Mesendoderm (in vitro differentiated cells): ENCODE results near the gene SLC6A16.

ENCODE experiments used
- DNase-seq: peaks from one replicate; pipeline ENCODE4 v3.0.0; 2013
- H2AK5ac ChIP-seq: 2 replicates; pipeline ENCODE4 v1.6.1; 2013; ENCODE audit warnings: low read length, inconsistent platforms
- H2BK120ac ChIP-seq: 2 replicates; pipeline ENCODE4 v1.6.1; 2013; ENCODE audit warnings: low read depth, mild to moderate bottlenecking, low read length, moderate library complexity, mixed read lengths
- H2BK15ac ChIP-seq: replicated peaks from 2 replicates; pipeline ENCODE4 v1.6.1; 2013; ENCODE audit warnings: low read depth, mild to moderate bottlenecking, moderate library complexity
- H2BK5ac ChIP-seq: 2 replicates; pipeline ENCODE4 v1.6.1; 2013; ENCODE audit warnings: low read length, inconsistent platforms
- H3K18ac ChIP-seq: 2 replicates; pipeline ENCODE4 v1.6.1; 2013; ENCODE audit warnings: mild to moderate bottlenecking, low read length, mixed read lengths
- H3K23ac ChIP-seq: one replicate; pipeline ENCODE4 v1.6.1; 2013; ENCODE audit warnings: low read length
- H3K27ac ChIP-seq: 2 replicates; pipeline ENCODE4 v1.5.1; 2013; ENCODE audit warnings: low read depth, mild to moderate bottlenecking, inconsistent platforms, low read length, moderate library complexity
- H3K27me3 ChIP-seq: 2 replicates; pipeline ENCODE4 v1.6.1; 2013; ENCODE audit warnings: low read length, control low read depth, mild to moderate bottlenecking, inconsistent platforms; ENCODE audit not compliant: insufficient read depth, poor library complexity
- H3K36me3 ChIP-seq: 2 replicates; pipeline ENCODE4 v1.6.1; 2013; ENCODE audit warnings: low read length, inconsistent platforms; ENCODE audit not compliant: control insufficient read depth, insufficient read depth
- H3K4ac ChIP-seq: one replicate; pipeline ENCODE4 v1.6.1; 2013; ENCODE audit warnings: low read depth, mild to moderate bottlenecking, low read length, moderate library complexity
- H3K4me1 ChIP-seq: 2 replicates; pipeline ENCODE4 v1.6.1; 2013; ENCODE audit warnings: low read depth, low read length, inconsistent platforms; ENCODE audit not compliant: control insufficient read depth
- H3K4me2 ChIP-seq: 2 replicates; pipeline ENCODE4 v1.6.1; 2013; ENCODE audit warnings: low read length
- H3K4me3 ChIP-seq: 2 replicates; pipeline ENCODE4 v1.5.1; 2013; ENCODE audit warnings: mild to moderate bottlenecking, low read length
- H3K56ac ChIP-seq: one replicate; pipeline ENCODE4 v1.6.1; 2013; ENCODE audit warnings: low read length
- H3K79me1 ChIP-seq: 2 replicates; pipeline ENCODE4 v1.6.1; 2013; ENCODE audit warnings: low read length, inconsistent platforms
- H3K79me2 ChIP-seq: 2 replicates; pipeline ENCODE4 v1.6.1; 2013; ENCODE audit warnings: mild to moderate bottlenecking, low read length; ENCODE audit not compliant: control insufficient read depth, insufficient read depth
- H3K9ac ChIP-seq: 2 replicates; pipeline ENCODE4 v1.6.1; 2013; ENCODE audit warnings: low read length, inconsistent platforms
- H4K5ac ChIP-seq: one replicate; pipeline ENCODE4 v1.6.1; 2013; ENCODE audit warnings: low read length
- H4K8ac ChIP-seq: one replicate; pipeline ENCODE4 v1.6.1; 2013; ENCODE audit warnings: low read depth, mild to moderate bottlenecking, control low read depth, low read length, moderate library complexity
- WGBS: extraction: QIAGEN DNeasy Blood & Tissue Kit; methylation state at CpG from one replicate; pipeline ENCODE4 v1.1.7; 2013; ENCODE audit warnings: low lambda C conversion rate, missing lambda C conversion rate; ENCODE audit not compliant: insufficient coverage; ENCODE audit errors: extremely low coverage; 5-methylcytosine and 5-hydroxymethylcytosine counted together

Gene SLC6A16

GRCh38 chr19:49261602-49262001 is 63.4 kb downstream of the SLC6A16 start:
- no peak overlapping the region for H3K4me3 ChIP-seq
- H3K18ac ChIP-seq = no peak overlapping the region
- no peak overlapping the region for H4K5ac ChIP-seq
- H2BK5ac ChIP-seq = no peak overlapping the region
- no peak overlapping the region for H4K8ac ChIP-seq
- H3K9ac ChIP-seq = no peak overlapping the region
- no peak overlapping the region for H3K4me2 ChIP-seq
- H3K79me2 ChIP-seq = no peaks in the 10 kb centered on the region
- H2BK15ac ChIP-seq = no peak overlapping the region
- H3K4ac ChIP-seq = no peak overlapping the region
- H3K27ac ChIP-seq = no peak overlapping the region
- no peak overlapping the region for H3K23ac ChIP-seq
- no peak overlapping the region for H2BK120ac ChIP-seq
- H2AK5ac ChIP-seq = no peak overlapping the region
- H3K36me3 ChIP-seq = no peaks in the 10 kb centered on the region
- DNase-seq = no peak
- no peaks in the 10 kb centered on the region for H3K27me3 ChIP-seq
- H3K4me1 ChIP-seq = no peaks in the 10 kb centered on the region
- H3K56ac ChIP-seq = no peak overlapping the region
- H3K79me1 ChIP-seq = no peaks in the 10 kb centered on the region

- H3K23ac ChIP-seq = no peak overlapping the region
- no peak overlapping the region for H3K9ac ChIP-seq
- H3K27ac ChIP-seq = no peak overlapping the region
- WGBS = no CpG with 5 or more reads among the region's 3 CpGs
- no peak overlapping the region for H2BK5ac ChIP-seq
- no peak overlapping the region for H3K4ac ChIP-seq
- no peaks in the 10 kb centered on the region for H3K27me3 ChIP-seq
- no peaks in the 10 kb centered on the region for H3K4me1 ChIP-seq
- H4K5ac ChIP-seq = no peak overlapping the region
- H2BK120ac ChIP-seq = no peak overlapping the region
- no peak overlapping the region for H3K4me3 ChIP-seq
- no peaks in the 10 kb centered on the region for H3K79me1 ChIP-seq
- no peak overlapping the region for H4K8ac ChIP-seq
- H3K18ac ChIP-seq = no peak overlapping the region
- no peaks in the 10 kb centered on the region for H3K36me3 ChIP-seq
- no peak for DNase-seq
- no peak overlapping the region for H3K56ac ChIP-seq
- no peaks in the 10 kb centered on the region for H3K79me2 ChIP-seq
- no peak overlapping the region for H2BK15ac ChIP-seq
- H3K4me2 ChIP-seq = no peak overlapping the region
- H2AK5ac ChIP-seq = no peak overlapping the region
These were observed 68.3 kb downstream of the SLC6A16 start for GRCh38 chr19:49256691-49257090.

- H3K79me2 ChIP-seq = no peaks in the 10 kb centered on the region
- H3K18ac ChIP-seq = no peak overlapping the region
- no peak overlapping the region for H3K27ac ChIP-seq
- no peaks in the 10 kb centered on the region for H3K79me1 ChIP-seq
- H3K23ac ChIP-seq = no peak overlapping the region
- DNase-seq = no peak
- no peaks in the 10 kb centered on the region for H3K36me3 ChIP-seq
- no peak overlapping the region for H2BK120ac ChIP-seq
- no peak overlapping the region for H3K9ac ChIP-seq
- H4K8ac ChIP-seq = no peak overlapping the region
- no peak overlapping the region for H4K5ac ChIP-seq
- no peaks in the 10 kb centered on the region for H3K4me1 ChIP-seq
- H3K56ac ChIP-seq = no peak overlapping the region
- no peak overlapping the region for H3K4ac ChIP-seq
- H2BK15ac ChIP-seq = no peak overlapping the region
- WGBS = no CpG with 5 or more reads among the region's 10 CpGs
- no peak overlapping the region for H3K4me2 ChIP-seq
- no peak overlapping the region for H2BK5ac ChIP-seq
- no peaks in the 10 kb centered on the region for H3K27me3 ChIP-seq
- H2AK5ac ChIP-seq = no peak overlapping the region
- no peak overlapping the region for H3K4me3 ChIP-seq
These were observed 69.3 kb downstream of the SLC6A16 start for GRCh38 chr19:49255674-49256073.

GRCh38 chr19:49249933-49250332 is 75.1 kb downstream of the SLC6A16 start:
- H3K4me2 ChIP-seq = no peak overlapping the region
- no peak overlapping the region for H3K18ac ChIP-seq
- no peaks in the 10 kb centered on the region for H3K36me3 ChIP-seq
- H3K9ac ChIP-seq = no peak overlapping the region
- H4K8ac ChIP-seq = no peak overlapping the region
- no peak overlapping the region for H3K23ac ChIP-seq
- H3K4me3 ChIP-seq = no peak overlapping the region
- WGBS = no CpG with 5 or more reads among the region's 2 CpGs
- H3K79me2 ChIP-seq = no peaks in the 10 kb centered on the region
- H2BK15ac ChIP-seq = no peak overlapping the region
- no peak overlapping the region for H3K56ac ChIP-seq
- no peaks in the 10 kb centered on the region for H3K4me1 ChIP-seq
- no peak overlapping the region for H2BK5ac ChIP-seq
- H2AK5ac ChIP-seq = no peak overlapping the region
- DNase-seq = no peak
- no peaks in the 10 kb centered on the region for H3K79me1 ChIP-seq
- H3K27ac ChIP-seq = no peak overlapping the region
- H3K4ac ChIP-seq = no peak overlapping the region
- H4K5ac ChIP-seq = no peak overlapping the region
- no peak overlapping the region for H2BK120ac ChIP-seq
- no peaks in the 10 kb centered on the region for H3K27me3 ChIP-seq

GRCh38 chr19:49247676-49248075 is 77.3 kb downstream of the SLC6A16 start:
- Histone ChIP-seq H3K56ac (no peak overlapping the region), H2AK5ac (no peak overlapping the region), H3K4me2 (no peak overlapping the region), H4K5ac (no peak overlapping the region), H3K9ac (no peak overlapping the region), H3K27me3 (no peaks in the 10 kb centered on the region), H3K4ac (no peak overlapping the region), H3K27ac (no peak overlapping the region), H3K36me3 (no peaks in the 10 kb centered on the region), H2BK120ac (no peak overlapping the region), H3K4me3 (no peak overlapping the region), H3K79me1 (no peaks in the 10 kb centered on the region), H2BK15ac (no peak overlapping the region), H3K18ac (no peak overlapping the region), H3K23ac (no peak overlapping the region), H3K4me1 (no peaks in the 10 kb centered on the region), H4K8ac (no peak overlapping the region), H2BK5ac (no peak overlapping the region), H3K79me2 (no peaks in the 10 kb centered on the region)
- no CpG with 5 or more reads among the region's 2 CpGs for WGBS
- DNase-seq = no peak

GRCh38 chr19:49244256-49244655 is 80.7 kb downstream of the SLC6A16 start:
- H3K36me3 ChIP-seq = no peaks in the 10 kb centered on the region
- H3K9ac ChIP-seq = no peak overlapping the region
- no peaks in the 10 kb centered on the region for H3K27me3 ChIP-seq
- H2AK5ac ChIP-seq = no peak overlapping the region
- H3K4me2 ChIP-seq = no peak overlapping the region
- H3K79me1 ChIP-seq = no peaks in the 10 kb centered on the region
- H3K23ac ChIP-seq = no peak overlapping the region
- no peaks in the 10 kb centered on the region for H3K79me2 ChIP-seq
- H2BK5ac ChIP-seq = no peak overlapping the region
- H4K8ac ChIP-seq = no peak overlapping the region
- no peak overlapping the region for H3K18ac ChIP-seq
- no peak overlapping the region for H2BK120ac ChIP-seq
- H3K56ac ChIP-seq = no peak overlapping the region
- H3K4me3 ChIP-seq = no peak overlapping the region
- DNase-seq = no peak
- no peaks in the 10 kb centered on the region for H3K4me1 ChIP-seq
- no peak overlapping the region for H2BK15ac ChIP-seq
- no CpG with 5 or more reads among the region's 9 CpGs for WGBS
- no peak overlapping the region for H3K4ac ChIP-seq
- H4K5ac ChIP-seq = no peak overlapping the region
- no peak overlapping the region for H3K27ac ChIP-seq
